Aorta (tissue), 5 donors: ENCODE data around the gene VPS13C. TPM values are rescaled to one million over a fixed set of nuclear protein-coding genes. Genes with fewer than 3 reads are reported as not detected.

ENCODE experiments used
- ATAC-seq: fragments of 200-7000 bp; cut with Tn5 transposase; one replicate; pipeline ENCODE4 v1.9.1; 2022; ENCODE audit warnings: moderate library complexity; ENCODE audit not compliant: low FRiP score
- DNase-seq, 2 donors: peaks; one replicate each; pipeline ENCODE4 v3.0.0-alpha.2; 2020
- H3K27ac ChIP-seq, 2 donors: one replicate each; pipeline ENCODE4 v1.5.1; 2013; ENCODE audit warnings: low read length in 2 of 2, mild to moderate bottlenecking in 2 of 2, moderate library complexity in 2 of 2, control low read depth in 1 of 2, inconsistent platforms in 1 of 2, low read depth in 1 of 2
- H3K27me3 ChIP-seq, 2 donors: one replicate each; pipeline ENCODE4 v1.6.1; 2013; ENCODE audit warnings: control low read depth in 1 of 2, low read length in 1 of 2, mild to moderate bottlenecking in 1 of 2, moderate library complexity in 1 of 2; ENCODE audit not compliant: insufficient read depth in 2 of 2, control insufficient read depth in 1 of 2
- H3K36me3 ChIP-seq, 2 donors: one replicate each; pipeline ENCODE4 v1.6.1; 2013; ENCODE audit warnings: control low read depth in 1 of 2, low read length in 1 of 2, mild to moderate bottlenecking in 1 of 2; ENCODE audit not compliant: insufficient read depth in 2 of 2, control insufficient read depth in 1 of 2
- H3K4me1 ChIP-seq, 2 donors: one replicate each; pipeline ENCODE4 v1.6.1; 2013; ENCODE audit warnings: low read length in 2 of 2, control low read depth in 1 of 2, mild to moderate bottlenecking in 1 of 2, moderate library complexity in 1 of 2; ENCODE audit not compliant: insufficient read depth in 2 of 2, control insufficient read depth in 1 of 2
- H3K4me3 ChIP-seq, 2 donors: one replicate each; pipeline ENCODE4 v1.5.1; 2013; ENCODE audit warnings: low read length in 2 of 2, control low read depth in 1 of 2, mild to moderate bottlenecking in 1 of 2
- H3K9me3 ChIP-seq: one replicate; pipeline ENCODE4 v1.6.1; 2013; ENCODE audit warnings: mild to moderate bottlenecking, low read length; ENCODE audit not compliant: control insufficient read depth
- WGBS, 2 donors: extraction: QIAGEN DNeasy Blood & Tissue Kit; methylation state at CpG; one replicate each; pipeline ENCODE4 v1.1.7; 2013; 5-methylcytosine and 5-hydroxymethylcytosine counted together
- intact Hi-C, 2 donors: fragments of 100-400 bp; cut with DNase I; formaldehyde crosslinking; loops; one replicate each; pipeline versions ENCODE4 v1.14.2 to v1.15.0; 2022
- polyA plus RNA-seq, 2 donors: library from polyadenylated mRNA; stranded (reverse); fragments of 200-250 nt; gene quantifications; one replicate each; pipeline ENCODE4 v1.2.3, GENCODE V29; 2013
- total RNA-seq, 2 donors: library from RNA; stranded (reverse); fragmentation: NEBNext Ultra II Directional; extraction: Animal tissue kit (Norgen Biotek cat#: 25700); gene quantifications; one replicate each; pipeline ENCODE4 v1.2.1, GENCODE V29; 2021
- donor health status: healthy with polysubstance abuse.
- donor health status: Bipolar disorder and iron deficiency.
- donor health status: DM: no; HTN: no; CAD: no.
- donor health status: DM: no; HTN: no; CAD: no.
- donor health status: DM: yes; HTN: yes; CAD: no.

Gene VPS13C
- total and polyA plus RNA-seq, 4 donors, result 3.1 to 123 (median 60.6) TPM

- Histone ChIP-seq H3K27me3 (no peaks in the 10 kb centered on the region), H3K9me3 (no peaks in the 10 kb centered on the region), H3K27ac (no peak within 1 kb of the TSS), H3K4me3 (peak within 1 kb of the TSS; percentile 49 to 70), H3K4me1 (no peaks in the 10 kb centered on the region), H3K36me3 (no peaks in the 10 kb centered on the region)
- intact Hi-C loops, result no loop called here
- WGBS, 2 donors, result 3 to 4% methylated on average over 33 of the region's 33 CpGs
- ATAC-seq (peak; percentile 72), DNase-seq (peak; percentile 76 to 88)
These were observed 6.6 kb upstream of the VPS13C start, which contains the start of gene C2CD4A for GRCh38 chr15:62066663-62067447. C2CD4A (plus strand) TSS chr15:62066977; CDS start chr15:62067614, 637 bp downstream.

- Histone ChIP-seq H3K27me3 (no peaks in the 10 kb centered on the region), H3K27ac (no peak overlapping the region), H3K36me3 (no peaks in the 10 kb centered on the region), H3K9me3 (no peaks in the 10 kb centered on the region), H3K4me1 (no peaks in the 10 kb centered on the region), H3K4me3 (no peak overlapping the region)
- DNase-seq (no peak), ATAC-seq (no peak)
- intact Hi-C loops, result no loop called here
- WGBS, 2 donors, result 74 to 76% methylated on average over 6 of the region's 6 CpGs
These were observed 3.8 kb upstream of the VPS13C start for GRCh38 chr15:62063825-62064635.

DNA sequence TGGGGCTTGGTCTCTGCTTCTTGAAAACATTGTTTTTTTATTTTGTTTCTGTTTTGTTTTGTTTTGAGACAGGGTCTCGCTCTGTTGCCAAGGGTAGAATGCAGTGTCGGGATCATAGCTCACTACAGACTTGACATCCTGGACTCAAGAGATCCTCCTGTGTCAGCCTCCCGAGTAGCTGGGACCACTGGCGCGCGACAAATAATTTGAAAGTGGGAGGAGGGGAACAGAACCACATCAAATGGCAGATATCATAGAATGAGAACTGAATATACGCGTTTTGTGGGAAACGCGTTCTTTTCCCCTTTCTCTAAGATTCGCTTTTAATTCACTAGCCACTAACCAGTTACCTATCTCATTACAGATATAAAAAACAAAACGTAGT, 641 bp upstream of the VPS13C start:
- no peaks in the 10 kb centered on the region for H3K9me3 ChIP-seq
- ATAC-seq (no peak), DNase-seq (no peak)
- intact Hi-C loops, result no loop called here
- H3K4me1 ChIP-seq, result no peaks in the 10 kb centered on the region
- peak overlapping the region; percentile 4 to 86 for H3K4me3 ChIP-seq
- 5 to 6% methylated on average over 12 of the region's 12 CpGs for WGBS, 2 donors
- H3K36me3 ChIP-seq, result no peaks in the 10 kb centered on the region
- no peaks in the 10 kb centered on the region for H3K27me3 ChIP-seq
- H3K27ac ChIP-seq, result peak overlapping the region in 1 of 2 donors; percentile 20

DNA sequence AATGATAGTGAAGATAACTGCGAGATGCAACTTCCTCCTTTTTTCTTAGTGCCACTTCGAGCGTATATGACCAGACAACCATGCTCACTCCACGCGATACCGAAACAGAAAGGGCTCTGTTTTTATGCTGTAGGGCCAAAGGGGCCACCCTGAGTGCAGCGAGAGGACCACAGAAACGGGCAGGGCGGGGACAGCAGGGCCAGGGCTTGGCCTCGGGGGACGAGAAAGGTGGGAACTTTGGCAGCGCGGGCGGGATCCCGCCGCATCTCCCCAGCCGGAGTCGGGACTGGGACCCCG, 483 bp downstream of the VPS13C start:
- Histone ChIP-seq H3K9me3 (no peaks in the 10 kb centered on the region), H3K36me3 (no peaks in the 10 kb centered on the region), H3K4me3 (peak overlapping the region; percentile 81 to 98), H3K27ac (peak overlapping the region in 1 of 2 donors; percentile 53), H3K4me1 (no peaks in the 10 kb centered on the region), H3K27me3 (no peaks in the 10 kb centered on the region)
- ATAC-seq, result peak; percentile 75
- WGBS, 2 donors, result 1% methylated on average over 19 of the region's 19 CpGs
- DNase-seq, result peak in 1 of 2 donors; percentile 84
- intact Hi-C loops, result no loop called here

- Histone ChIP-seq H3K27ac (peak overlapping the region in 1 of 2 donors; percentile 53), H3K4me1 (no peaks in the 10 kb centered on the region)
- 7 to 8% methylated on average over 13 of the region's 13 CpGs for WGBS, 2 donors
These were observed 985 bp downstream of the VPS13C start for GRCh38 chr15:62059108-62059815.

GRCh38 chr15:62058327-62059028, 1.8 kb downstream of the VPS13C start:
- intact Hi-C loops, result no loop called here
- no peaks in the 10 kb centered on the region for H3K36me3 ChIP-seq
- no peaks in the 10 kb centered on the region for H3K4me1 ChIP-seq
- H3K4me3 ChIP-seq, result no peak overlapping the region
- H3K27ac ChIP-seq, result no peak overlapping the region
- DNase-seq (no peak), ATAC-seq (no peak)
- H3K9me3 ChIP-seq, result no peaks in the 10 kb centered on the region
- WGBS, 2 donors, result 91% methylated on average over 5 of the region's 5 CpGs
- H3K27me3 ChIP-seq, result no peaks in the 10 kb centered on the region

More at GRCh38 chr15:62059108-62059815, 985 bp downstream of the VPS13C start:
- Histone ChIP-seq H3K27me3 (no peaks in the 10 kb centered on the region), H3K36me3 (no peaks in the 10 kb centered on the region), H3K4me3 (peak overlapping the region; percentile 81 to 98), H3K9me3 (no peaks in the 10 kb centered on the region)
- no peak for ATAC-seq
- DNase-seq, result no peak
- intact Hi-C loops, result no loop called here

DNA sequence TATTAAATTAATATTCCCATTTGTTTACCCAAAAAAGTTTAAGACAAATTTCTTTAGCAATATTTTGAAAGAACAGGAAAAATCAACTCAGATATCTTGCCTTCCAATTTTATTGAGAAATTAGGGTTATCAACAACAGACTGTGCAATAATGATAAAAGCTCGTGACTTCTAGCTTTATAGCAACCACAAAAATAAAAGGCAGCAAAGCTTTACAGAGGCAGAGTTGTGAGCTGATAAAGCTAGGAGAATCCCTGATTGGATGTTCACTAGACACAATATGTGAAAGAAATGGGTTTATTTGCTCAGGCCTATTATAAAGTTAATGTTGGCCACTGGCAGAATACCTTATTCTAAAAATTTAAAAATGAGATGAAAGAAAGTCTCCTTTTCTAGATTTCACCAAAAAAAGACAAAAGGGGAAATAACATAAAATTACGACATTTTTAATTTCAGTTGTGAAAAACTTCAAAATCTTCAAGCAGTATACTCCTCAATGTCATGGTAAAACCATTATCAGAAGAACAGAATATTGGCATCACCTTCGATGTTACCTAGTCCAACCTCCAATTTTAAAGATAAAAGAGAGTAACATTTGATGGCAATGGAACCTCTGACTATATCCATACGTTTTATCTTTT, 2.8 kb downstream of the VPS13C start:
- H3K9me3 ChIP-seq, result no peaks in the 10 kb centered on the region
- 87 to 89% methylated on average over 4 of the region's 4 CpGs for WGBS, 2 donors
- ATAC-seq (no peak), DNase-seq (no peak)
- H3K27ac ChIP-seq, result no peak overlapping the region
- no peaks in the 10 kb centered on the region for H3K36me3 ChIP-seq
- no peaks in the 10 kb centered on the region for H3K27me3 ChIP-seq
- no peaks in the 10 kb centered on the region for H3K4me1 ChIP-seq
- no peak overlapping the region for H3K4me3 ChIP-seq
- intact Hi-C loops, result no loop called here

DNA sequence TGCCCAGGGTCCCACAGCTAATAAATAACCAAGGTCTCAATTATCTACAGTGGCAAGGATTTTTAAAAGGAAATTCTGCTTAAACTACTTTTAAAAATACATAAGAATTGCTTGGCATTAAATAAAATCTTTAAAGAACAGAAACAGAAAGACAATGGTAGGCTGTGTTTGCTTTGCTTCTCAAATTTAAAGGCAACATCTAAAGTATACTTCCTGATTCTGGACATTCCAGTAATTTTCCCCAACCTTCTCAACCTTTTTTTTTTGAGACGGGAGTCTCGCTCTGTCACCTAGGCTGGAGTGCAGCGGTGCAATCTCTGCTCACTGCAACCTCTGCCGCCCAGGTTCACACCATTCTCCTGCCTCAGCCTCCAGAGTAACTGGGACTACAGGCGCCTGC, 5.3 kb downstream of the VPS13C start:
- Histone ChIP-seq H3K27me3 (no peaks in the 10 kb centered on the region), H3K27ac (no peak overlapping the region), H3K4me1 (peaks cover 0 to 2% of the 10 kb centered on the region in 2 donors), H3K4me3 (no peak overlapping the region), H3K9me3 (no peaks in the 10 kb centered on the region), H3K36me3 (no peaks in the 10 kb centered on the region)
- WGBS, 2 donors, result 90 to 92% methylated on average over 5 of the region's 5 CpGs
- ATAC-seq (no peak), DNase-seq (no peak)
- intact Hi-C loops, result no loop called here
